Kidney capillary endothelial cell (primary cell): ENCODE results near the gene CCDC134.
A peak's percentile ranks its signal among the peaks of the same experiment; 100 is the strongest.

ENCODE experiments used
- DNase-seq: peaks from one replicate; pipeline ENCODE4 v3.0.0-alpha.2; 2018; ENCODE audit warnings: low spot score

Gene CCDC134

GRCh38 chr22:41787331-41787730, 13.1 kb upstream of the CCDC134 start:
- no peak for DNase-seq

GRCh38 chr22:41793871-41794270, 6.6 kb upstream of the CCDC134 start:
- no peak for DNase-seq

- DNase-seq: no peak
Observed at GRCh38 chr22:41798736-41799135, 1.7 kb upstream of the CCDC134 start.

GRCh38 chr22:41799486-41800347, 762 bp upstream of the CCDC134 start:
- no peak for DNase-seq

GRCh38 chr22:41801147-41801819, 804 bp downstream of the CCDC134 start:
- no peak for DNase-seq

GRCh38 chr22:41801886-41802285, 1.4 kb downstream of the CCDC134 start:
- DNase-seq: no peak

- no peak for DNase-seq
Observed at GRCh38 chr22:41805639-41806038, 5.2 kb downstream of the CCDC134 start.

GRCh38 chr22:41808400-41808799, 7.9 kb downstream of the CCDC134 start:
- DNase-seq: no peak

GRCh38 chr22:41810022-41810421, 9.5 kb downstream of the CCDC134 start:
- no peak for DNase-seq

- DNase-seq: no peak
Observed at GRCh38 chr22:41812805-41813545, 12.5 kb downstream of the CCDC134 start.

- no peak for DNase-seq
Observed at GRCh38 chr22:41813726-41814410, 13.4 kb downstream of the CCDC134 start.

GRCh38 chr22:41815716-41816115, 15.2 kb downstream of the CCDC134 start:
- no peak for DNase-seq

- no peak for DNase-seq
Observed at GRCh38 chr22:41816241-41816640, 15.8 kb downstream of the CCDC134 start.

- no peak for DNase-seq
Observed at GRCh38 chr22:41816871-41817270, 16.4 kb downstream of the CCDC134 start.

GRCh38 chr22:41818011-41818410, 17.5 kb downstream of the CCDC134 start:
- DNase-seq: no peak

- no peak for DNase-seq
Observed at GRCh38 chr22:41818596-41818995, 18.1 kb downstream of the CCDC134 start.

- no peak for DNase-seq
Observed at GRCh38 chr22:41819257-41819656, 18.8 kb downstream of the CCDC134 start.

- no peak for DNase-seq
Observed at GRCh38 chr22:41820447-41820846, 20.0 kb downstream of the CCDC134 start.

GRCh38 chr22:41821471-41822316, 21.2 kb downstream of the CCDC134 start:
- no peak for DNase-seq

GRCh38 chr22:41822317-41823057, 22.0 kb downstream of the CCDC134 start:
- DNase-seq: peak; percentile 62
